Neural cell (in vitro differentiated cells): Measurements from ENCODE around the gene PTGFR.

Experiments
- EZH2 ChIP-seq: fragments of 200-600, 300-800 bp; shearing (Covaris generic), sonication (generic); IDR thresholded peaks from 2 replicates; pipeline ENCODE4 v1.6.1; 2014; ENCODE audit warnings: antibody characterized with exemption, low read length, borderline replicate concordance, mild to moderate bottlenecking; ENCODE audit not compliant: insufficient read depth, poor library complexity, severe bottlenecking
- MXI1 ChIP-seq: fragments of 450-650 bp; conservative IDR thresholded peaks from 2 replicates; pipeline ENCODE4 v1.6.1; 2014; ENCODE audit warnings: antibody characterized with exemption, mild to moderate bottlenecking; ENCODE audit not compliant: poor library complexity, severe bottlenecking
- POLR2AphosphoS5 ChIP-seq: IDR thresholded peaks from 2 replicates; pipeline ENCODE4 v1.6.1; 2012
- RAD21 ChIP-seq: fragments of 450-650 bp; conservative IDR thresholded peaks from 2 replicates; pipeline ENCODE4 v1.6.1; 2014; ENCODE audit warnings: antibody characterized with exemption, mild to moderate bottlenecking, moderate library complexity
- REST ChIP-seq: IDR thresholded peaks from 2 replicates; pipeline ENCODE4 v1.6.1; 2012; ENCODE audit warnings: borderline replicate concordance
- TAF1 ChIP-seq: IDR thresholded peaks from 2 replicates; pipeline ENCODE4 v1.6.1; 2012; ENCODE audit warnings: low read depth
- TF ChIP-seq, protein P1 (sequence below): fragments of 450-650 bp; IDR thresholded peaks from 2 replicates; pipeline ENCODE4 v1.5.1; 2014; ENCODE audit warnings: antibody characterized with exemption, mild to moderate bottlenecking, moderate library complexity; ENCODE audit not compliant: poor library complexity, severe bottlenecking

GRCh38 chr1:78468521-78468920 is 22.3 kb upstream of the PTGFR start:
- TF ChIP-seq, protein P1, sequence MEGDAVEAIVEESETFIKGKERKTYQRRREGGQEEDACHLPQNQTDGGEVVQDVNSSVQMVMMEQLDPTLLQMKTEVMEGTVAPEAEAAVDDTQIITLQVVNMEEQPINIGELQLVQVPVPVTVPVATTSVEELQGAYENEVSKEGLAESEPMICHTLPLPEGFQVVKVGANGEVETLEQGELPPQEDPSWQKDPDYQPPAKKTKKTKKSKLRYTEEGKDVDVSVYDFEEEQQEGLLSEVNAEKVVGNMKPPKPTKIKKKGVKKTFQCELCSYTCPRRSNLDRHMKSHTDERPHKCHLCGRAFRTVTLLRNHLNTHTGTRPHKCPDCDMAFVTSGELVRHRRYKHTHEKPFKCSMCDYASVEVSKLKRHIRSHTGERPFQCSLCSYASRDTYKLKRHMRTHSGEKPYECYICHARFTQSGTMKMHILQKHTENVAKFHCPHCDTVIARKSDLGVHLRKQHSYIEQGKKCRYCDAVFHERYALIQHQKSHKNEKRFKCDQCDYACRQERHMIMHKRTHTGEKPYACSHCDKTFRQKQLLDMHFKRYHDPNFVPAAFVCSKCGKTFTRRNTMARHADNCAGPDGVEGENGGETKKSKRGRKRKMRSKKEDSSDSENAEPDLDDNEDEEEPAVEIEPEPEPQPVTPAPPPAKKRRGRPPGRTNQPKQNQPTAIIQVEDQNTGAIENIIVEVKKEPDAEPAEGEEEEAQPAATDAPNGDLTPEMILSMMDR, result no peak
- TF ChIP-seq POLR2AphosphoS5 (no peak), REST (no peak), RAD21 (no peak), EZH2 (no peak), TAF1 (no peak), MXI1 (no peak)
